Transverse colon (tissue), 4 donors: ENCODE measurements around the gene USP34.

ENCODE experiments used
- POLR2A ChIP-seq: fragments of 450-650 bp; IDR thresholded peaks from one replicate; pipeline ENCODE4 v1.6.1; 2016; ENCODE audit warnings: antibody characterized with exemption, mild to moderate bottlenecking, moderate library complexity
- POLR2AphosphoS5 ChIP-seq, 3 donors: sonication (generic); formaldehyde crosslinking; IDR thresholded peaks; one replicate each; pipeline ENCODE4 v1.6.1; 2016; ENCODE audit warnings: antibody characterized with exemption in 3 of 3
- TF ChIP-seq, protein P1 (sequence below), 5 experiments: fragments of 200-600 bp in 3 of 5; fragments of 450-650 bp in 2 of 5; sonication (generic) in 3 of 5; IDR thresholded peaks; 1 replicate in 2 of 5; 2 replicates in 3 of 5; pipeline ENCODE4 v1.5.1; 2016 to 2017; ENCODE audit warnings: antibody characterized with exemption in 5 of 5, inconsistent platforms in 3 of 5, mild to moderate bottlenecking in 2 of 5, moderate library complexity in 1 of 5

DNA sequence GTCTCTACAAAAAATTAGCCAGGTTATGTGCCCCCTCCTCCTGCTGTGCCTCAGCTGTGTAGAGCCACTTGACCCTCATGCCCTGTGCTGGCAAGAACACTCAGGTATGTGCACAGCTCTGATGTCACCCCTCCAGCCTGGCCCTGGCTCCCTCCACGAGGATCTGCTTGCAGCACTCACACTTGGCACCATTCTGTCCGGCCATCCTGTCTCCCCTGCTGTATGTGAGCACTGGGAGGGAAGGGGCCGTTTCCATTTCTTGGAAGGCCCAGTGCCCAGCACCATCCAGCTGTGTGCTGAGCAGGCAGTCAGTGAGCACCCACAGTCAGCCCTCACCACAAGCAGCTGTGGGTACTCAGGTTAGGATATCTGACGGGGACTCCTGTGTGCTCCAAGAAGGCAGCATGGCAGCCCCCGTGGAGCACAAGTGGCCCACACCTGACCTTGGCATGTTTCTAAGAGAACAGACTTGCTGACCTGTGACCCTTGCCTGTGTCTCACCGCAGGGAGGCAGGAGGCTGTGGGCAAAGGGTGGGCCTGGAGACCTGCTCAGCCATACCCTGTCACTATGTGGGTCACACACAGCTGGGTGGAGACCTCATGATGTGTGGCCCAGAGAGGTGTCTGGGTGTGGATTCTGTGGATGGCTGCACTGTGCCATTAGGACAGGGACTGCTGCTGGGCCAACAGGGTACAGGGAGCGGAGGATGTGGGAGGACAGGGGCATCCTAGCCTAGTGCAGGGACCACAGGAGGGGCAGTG is 31.5 kb downstream of the USP34 start:
- TF ChIP-seq POLR2AphosphoS5 (IDR thresholded peaks at IDR 0.05) (no peak), POLR2A (no peak)
- TF ChIP-seq, protein P1, sequence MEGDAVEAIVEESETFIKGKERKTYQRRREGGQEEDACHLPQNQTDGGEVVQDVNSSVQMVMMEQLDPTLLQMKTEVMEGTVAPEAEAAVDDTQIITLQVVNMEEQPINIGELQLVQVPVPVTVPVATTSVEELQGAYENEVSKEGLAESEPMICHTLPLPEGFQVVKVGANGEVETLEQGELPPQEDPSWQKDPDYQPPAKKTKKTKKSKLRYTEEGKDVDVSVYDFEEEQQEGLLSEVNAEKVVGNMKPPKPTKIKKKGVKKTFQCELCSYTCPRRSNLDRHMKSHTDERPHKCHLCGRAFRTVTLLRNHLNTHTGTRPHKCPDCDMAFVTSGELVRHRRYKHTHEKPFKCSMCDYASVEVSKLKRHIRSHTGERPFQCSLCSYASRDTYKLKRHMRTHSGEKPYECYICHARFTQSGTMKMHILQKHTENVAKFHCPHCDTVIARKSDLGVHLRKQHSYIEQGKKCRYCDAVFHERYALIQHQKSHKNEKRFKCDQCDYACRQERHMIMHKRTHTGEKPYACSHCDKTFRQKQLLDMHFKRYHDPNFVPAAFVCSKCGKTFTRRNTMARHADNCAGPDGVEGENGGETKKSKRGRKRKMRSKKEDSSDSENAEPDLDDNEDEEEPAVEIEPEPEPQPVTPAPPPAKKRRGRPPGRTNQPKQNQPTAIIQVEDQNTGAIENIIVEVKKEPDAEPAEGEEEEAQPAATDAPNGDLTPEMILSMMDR (IDR thresholded peaks at IDR 0.05): no peak
